ENCODE results near the gene TAF1C. TPM values are rescaled to one million over a fixed set of nuclear protein-coding genes. Genes with fewer than 3 reads are reported as not detected.
"Not testable (repeated sequence)": the region's sequence is repeated elsewhere in the genome, so short reads cannot be mapped to it uniquely, and the experiment has no call there.

TAF1C gene
- total RNA-seq, 1 donor from 2014 or later, result 30.2 TPM

DNA sequence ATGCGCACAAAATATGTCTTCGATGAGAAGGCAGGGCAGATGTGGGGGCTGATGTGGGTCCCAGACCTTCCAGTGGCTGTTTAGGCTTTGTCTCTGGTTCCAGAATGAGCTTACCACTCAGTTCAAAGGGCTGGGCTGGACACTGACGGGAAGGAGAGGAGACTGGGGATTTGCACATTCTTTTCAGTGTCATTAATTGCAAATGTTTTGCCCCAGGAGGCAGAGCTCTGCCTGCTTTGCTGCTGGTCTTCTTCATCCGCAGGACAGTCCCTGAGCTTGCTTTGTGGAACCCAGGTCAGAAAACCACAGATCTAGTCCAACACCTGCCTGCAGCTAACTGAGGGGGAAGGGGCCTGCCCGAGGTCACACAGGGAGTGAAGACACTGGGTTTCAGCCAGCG lies 32.1 kb upstream of the TAF1C start:
- no peaks in the 10 kb centered on the region for H3K36me3 ChIP-seq
- TF ChIP-seq, protein P1, sequence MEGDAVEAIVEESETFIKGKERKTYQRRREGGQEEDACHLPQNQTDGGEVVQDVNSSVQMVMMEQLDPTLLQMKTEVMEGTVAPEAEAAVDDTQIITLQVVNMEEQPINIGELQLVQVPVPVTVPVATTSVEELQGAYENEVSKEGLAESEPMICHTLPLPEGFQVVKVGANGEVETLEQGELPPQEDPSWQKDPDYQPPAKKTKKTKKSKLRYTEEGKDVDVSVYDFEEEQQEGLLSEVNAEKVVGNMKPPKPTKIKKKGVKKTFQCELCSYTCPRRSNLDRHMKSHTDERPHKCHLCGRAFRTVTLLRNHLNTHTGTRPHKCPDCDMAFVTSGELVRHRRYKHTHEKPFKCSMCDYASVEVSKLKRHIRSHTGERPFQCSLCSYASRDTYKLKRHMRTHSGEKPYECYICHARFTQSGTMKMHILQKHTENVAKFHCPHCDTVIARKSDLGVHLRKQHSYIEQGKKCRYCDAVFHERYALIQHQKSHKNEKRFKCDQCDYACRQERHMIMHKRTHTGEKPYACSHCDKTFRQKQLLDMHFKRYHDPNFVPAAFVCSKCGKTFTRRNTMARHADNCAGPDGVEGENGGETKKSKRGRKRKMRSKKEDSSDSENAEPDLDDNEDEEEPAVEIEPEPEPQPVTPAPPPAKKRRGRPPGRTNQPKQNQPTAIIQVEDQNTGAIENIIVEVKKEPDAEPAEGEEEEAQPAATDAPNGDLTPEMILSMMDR (IDR thresholded peaks at IDR 0.05), result no peak
- TF ChIP-seq POLR2AphosphoS5 (IDR thresholded peaks at IDR 0.05; ENCODE audit: insufficient read depth in 1 of 2, low read depth in 1 of 2), result no peak
- TF ChIP-seq POLR2A (IDR thresholded peaks at IDR 0.05), result no peak
- H3K27ac ChIP-seq, result no peak overlapping the region
- intact Hi-C loops (cut with DNase I), result no loop called here
- H3K4me3 ChIP-seq, result no peak overlapping the region
- no peaks in the 10 kb centered on the region for H3K4me1 ChIP-seq
- no peaks in the 10 kb centered on the region for H3K27me3 ChIP-seq
- H3K9me3 ChIP-seq, result no peaks in the 10 kb centered on the region
- no peak for DNase-seq (ENCODE audit: extremely low spot score in 2 of 2)

DNA sequence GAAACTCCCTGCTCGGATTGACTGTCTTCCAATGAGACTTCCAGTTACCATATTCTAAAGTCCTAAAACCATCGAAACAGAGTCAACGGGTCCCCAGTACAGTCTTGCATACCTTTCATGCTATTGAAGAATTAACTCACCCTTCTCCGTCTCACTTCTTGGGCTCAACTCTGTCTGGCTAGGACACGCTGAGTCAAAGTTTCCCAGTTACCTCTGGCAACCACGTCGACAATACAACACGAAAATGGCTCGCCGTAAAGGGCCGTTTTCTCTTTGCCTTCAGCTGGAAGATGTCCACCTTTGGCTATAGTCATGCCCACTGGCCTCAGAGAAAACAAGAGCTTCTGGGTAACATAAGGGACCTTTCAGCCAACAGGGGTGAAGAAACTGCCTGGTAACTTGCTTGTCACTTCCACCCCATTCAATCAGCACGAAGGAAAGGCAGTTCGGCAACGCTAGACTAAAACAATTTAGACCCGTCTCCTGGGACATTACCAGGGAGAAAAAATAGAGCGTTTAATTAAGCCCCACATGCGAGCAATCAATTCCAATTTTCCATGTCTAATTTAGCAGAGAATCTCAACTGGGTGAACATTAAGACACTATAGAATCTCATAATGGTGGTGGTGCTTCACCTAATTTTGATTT lies 31.4 kb upstream of the TAF1C start:
- no peak for TF ChIP-seq POLR2AphosphoS5 (IDR thresholded peaks at IDR 0.05; ENCODE audit: insufficient read depth in 1 of 2, low read depth in 1 of 2)
- no peak for TF ChIP-seq POLR2A (IDR thresholded peaks at IDR 0.05)
- TF ChIP-seq, protein P1 (IDR thresholded peaks at IDR 0.05), result no peak
- no peaks in the 10 kb centered on the region for H3K27me3 ChIP-seq

DNA sequence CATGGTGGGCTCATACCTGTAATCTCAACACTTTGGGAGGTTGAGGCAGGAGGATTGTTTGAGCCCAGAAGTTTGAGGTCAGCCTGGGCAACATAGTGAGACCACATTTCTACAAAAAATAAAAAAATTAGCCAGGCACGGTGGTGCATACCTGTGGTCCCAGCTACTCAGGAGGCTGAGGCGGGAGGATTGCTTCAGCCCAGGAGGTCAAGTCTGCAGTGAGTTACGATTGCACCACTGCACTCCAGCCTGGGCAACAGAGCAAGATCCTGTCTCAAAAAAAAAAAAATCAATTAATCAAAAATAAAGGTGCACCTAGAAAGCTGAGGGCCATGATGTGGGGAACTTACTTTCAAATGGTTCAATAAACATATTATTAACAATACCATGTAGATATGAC lies 29.3 kb upstream of the TAF1C start:
- DNase-seq (ENCODE audit: extremely low spot score in 2 of 2); H3K36me3 ChIP-seq; H3K9me3 ChIP-seq; H3K4me1 ChIP-seq; H3K27ac ChIP-seq; H3K4me3 ChIP-seq; H3K27me3 ChIP-seq; intact Hi-C loops (cut with DNase I): not testable (repeated sequence)

More for the DNA sequence above, 31.4 kb upstream of the TAF1C start:
- Histone ChIP-seq H3K36me3 (no peaks in the 10 kb centered on the region), H3K27ac (no peak overlapping the region), H3K4me1 (no peaks in the 10 kb centered on the region), H3K4me3 (no peak overlapping the region), H3K9me3 (no peaks in the 10 kb centered on the region)
- no peak for DNase-seq (ENCODE audit: extremely low spot score in 2 of 2)
- intact Hi-C loops (cut with DNase I), result no loop called here

DNA sequence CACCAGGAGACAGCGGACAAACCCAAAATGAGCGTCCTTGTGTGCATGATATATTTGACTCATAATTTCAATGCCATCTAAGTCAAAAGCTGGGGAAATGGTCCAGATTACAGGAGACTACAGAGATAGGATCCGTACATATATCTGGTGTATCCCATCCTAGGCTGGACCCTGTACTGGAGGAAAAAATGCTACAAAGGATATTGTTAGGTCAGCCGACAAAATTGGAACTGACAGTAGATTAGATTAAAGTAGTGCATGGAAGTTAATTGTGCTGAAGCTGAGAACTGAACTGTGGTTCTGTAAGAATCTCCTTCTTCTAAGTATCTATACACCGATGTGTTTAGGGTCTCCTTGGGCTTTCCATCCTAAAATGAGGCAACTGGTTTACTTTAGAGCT lies 28.7 kb upstream of the TAF1C start:
- H3K36me3 ChIP-seq, result no peaks in the 10 kb centered on the region
- no peak for DNase-seq (ENCODE audit: extremely low spot score in 2 of 2)
- intact Hi-C loops (cut with DNase I), result no loop called here
- no peaks in the 10 kb centered on the region for H3K9me3 ChIP-seq
- no peaks in the 10 kb centered on the region for H3K4me1 ChIP-seq
- H3K4me3 ChIP-seq, result no peak overlapping the region
- TF ChIP-seq POLR2AphosphoS5 (IDR thresholded peaks at IDR 0.05; ENCODE audit: insufficient read depth in 1 of 2, low read depth in 1 of 2), result no peak
- TF ChIP-seq, protein P1 (IDR thresholded peaks at IDR 0.05), result no peak
- TF ChIP-seq POLR2A (IDR thresholded peaks at IDR 0.05), result no peak
- H3K27me3 ChIP-seq, result no peaks in the 10 kb centered on the region
- no peak overlapping the region for H3K27ac ChIP-seq

DNA sequence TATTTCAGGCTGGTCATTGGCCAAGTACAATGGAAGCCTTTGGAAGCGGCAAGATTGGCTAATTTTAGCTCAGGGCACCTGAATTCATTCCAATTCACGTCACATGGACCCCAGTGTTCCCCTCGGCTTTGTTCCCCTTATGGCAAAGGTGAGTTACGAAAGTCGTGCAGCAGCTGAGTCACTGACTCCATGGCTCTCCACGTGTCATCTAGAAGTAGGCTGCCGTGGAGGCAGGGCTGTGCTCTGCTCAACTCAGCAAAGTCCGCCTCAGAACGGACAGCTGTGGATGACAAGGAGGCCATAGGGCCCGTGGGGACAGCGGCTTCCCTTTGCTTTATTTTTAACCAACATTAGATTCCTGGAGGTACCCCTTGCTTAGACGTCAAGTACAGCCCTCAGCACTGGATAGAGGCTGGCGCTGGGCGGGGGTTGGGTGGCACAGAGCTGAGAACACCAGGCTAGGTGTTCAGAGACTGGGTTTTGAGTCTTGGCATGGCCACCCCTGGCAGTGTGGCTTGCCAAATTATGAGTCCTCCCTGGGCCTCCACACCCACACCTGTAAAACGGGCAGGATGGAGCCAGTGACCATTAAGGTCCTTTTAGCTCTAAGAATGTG lies 27.7 kb upstream of the TAF1C start:
- intact Hi-C loops (cut with DNase I), result no loop called here
- TF ChIP-seq, protein P1 (IDR thresholded peaks at IDR 0.05), result no peak
- TF ChIP-seq POLR2AphosphoS5 (IDR thresholded peaks at IDR 0.05; ENCODE audit: insufficient read depth in 1 of 2, low read depth in 1 of 2), result no peak
- no peaks in the 10 kb centered on the region for H3K36me3 ChIP-seq
- H3K4me1 ChIP-seq, result no peaks in the 10 kb centered on the region
- no peaks in the 10 kb centered on the region for H3K27me3 ChIP-seq
- no peak overlapping the region for H3K4me3 ChIP-seq
- H3K9me3 ChIP-seq, result no peaks in the 10 kb centered on the region
- no peak for DNase-seq (ENCODE audit: extremely low spot score in 2 of 2)
- no peak overlapping the region for H3K27ac ChIP-seq
